HG03060 (cell line): Measurements from ENCODE around the gene INF2.
A peak's percentile ranks its signal among the peaks of the same experiment; 100 is the strongest.
"Not testable (repeated sequence)": the region's sequence is repeated elsewhere in the genome, so short reads cannot be mapped to it uniquely, and the experiment has no call there.

Source experiments
- ATAC-seq: cut with Tn5 transposase; IDR thresholded peaks from one replicate; pipeline ENCODE4 v1.9.1; 2021; ENCODE audit warnings: low read depth, moderate number of reproducible peaks; ENCODE audit not compliant: unreplicated experiment

The INF2 gene

DNA sequence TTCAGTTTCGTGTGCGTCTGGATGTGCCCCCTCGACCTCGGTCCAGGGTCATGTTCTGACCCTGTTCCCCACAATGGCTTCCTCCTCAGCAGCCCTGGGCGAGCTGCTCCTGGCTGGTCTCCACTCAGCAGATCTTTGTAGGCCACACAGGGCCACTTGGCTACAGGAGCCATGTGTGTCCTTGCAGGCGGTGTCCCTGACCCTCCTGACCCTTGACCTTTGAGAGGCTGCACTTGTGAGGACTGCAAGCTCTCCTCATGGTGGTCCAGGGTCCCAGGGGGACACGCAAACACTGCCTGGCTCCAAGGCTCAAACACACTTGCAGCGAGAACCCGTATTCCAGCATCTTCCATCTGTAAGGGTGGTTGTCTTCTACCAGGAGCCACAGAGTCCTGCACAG lies 56.0 kb downstream of the INF2 start:
- ATAC-seq, result no peak

DNA sequence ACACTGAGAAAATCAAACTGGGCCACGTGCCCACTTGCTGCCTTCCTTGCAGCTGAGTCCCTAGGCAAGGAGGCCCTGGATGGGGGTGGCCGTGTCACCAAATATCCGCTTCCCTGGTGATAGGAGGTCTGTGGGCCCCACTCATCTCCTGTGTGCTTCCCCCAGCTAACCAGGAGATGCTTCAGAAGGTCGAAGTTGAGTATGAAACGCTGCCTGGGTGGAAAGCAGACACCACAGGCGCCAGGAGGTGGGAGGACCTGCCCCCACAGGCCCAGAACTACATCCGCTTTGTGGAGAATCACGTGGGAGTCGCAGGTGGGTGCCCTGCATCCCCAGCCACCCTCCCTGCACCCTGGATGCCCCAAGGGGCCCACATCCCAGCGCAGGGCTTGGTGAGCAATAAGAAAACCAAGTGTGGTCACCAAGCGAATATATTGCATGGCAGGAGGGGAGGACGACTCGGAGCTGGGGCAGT lies 56.7 kb downstream of the INF2 start:
- ATAC-seq, result no peak

DNA sequence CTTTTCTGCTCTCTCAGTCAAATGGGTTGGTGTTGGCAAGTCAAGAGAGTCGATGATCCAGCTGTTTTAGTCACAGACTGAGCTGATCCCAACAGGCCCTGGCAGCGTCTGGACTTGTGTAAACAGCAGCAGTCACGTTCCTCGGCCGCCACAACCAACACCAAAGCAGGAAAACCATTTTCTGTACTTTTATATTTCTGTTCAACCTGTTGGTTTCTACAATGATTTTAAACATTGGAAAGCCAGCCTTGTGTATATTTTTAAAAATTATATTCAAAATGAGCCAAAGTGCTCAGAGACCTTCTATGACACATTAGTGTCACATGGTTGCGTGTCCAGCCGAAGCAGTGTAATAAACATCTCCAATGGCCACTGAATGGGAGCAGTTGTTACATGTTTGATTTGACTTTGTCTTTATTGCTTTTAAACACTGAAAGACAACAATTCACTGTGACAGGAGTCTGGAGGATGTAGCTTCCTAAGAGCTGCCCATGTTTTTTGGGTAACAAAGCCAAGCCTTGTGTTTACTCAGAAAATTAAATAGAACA lies 57.6 kb downstream of the INF2 start:
- ATAC-seq, result no peak

DNA sequence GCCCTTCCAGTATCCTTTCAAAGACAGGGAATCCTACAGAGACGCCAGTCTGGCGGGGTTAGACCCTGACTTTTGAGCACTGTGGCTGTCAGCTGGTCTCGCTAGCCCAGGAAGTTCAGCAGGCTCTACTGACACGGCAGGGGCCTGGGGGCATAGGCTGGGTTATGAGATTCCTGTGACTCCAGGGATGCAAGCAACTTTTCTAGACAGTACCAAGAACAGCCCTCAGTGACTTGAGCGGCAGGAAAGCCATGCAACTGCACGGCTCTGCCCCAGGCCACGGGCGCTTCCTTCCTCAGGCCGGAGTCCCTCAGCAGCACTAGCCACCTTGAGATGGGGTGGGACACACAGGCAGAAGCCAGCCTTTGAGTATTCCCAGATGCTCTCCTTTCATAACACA lies 58.5 kb downstream of the INF2 start:
- ATAC-seq, result no peak

DNA sequence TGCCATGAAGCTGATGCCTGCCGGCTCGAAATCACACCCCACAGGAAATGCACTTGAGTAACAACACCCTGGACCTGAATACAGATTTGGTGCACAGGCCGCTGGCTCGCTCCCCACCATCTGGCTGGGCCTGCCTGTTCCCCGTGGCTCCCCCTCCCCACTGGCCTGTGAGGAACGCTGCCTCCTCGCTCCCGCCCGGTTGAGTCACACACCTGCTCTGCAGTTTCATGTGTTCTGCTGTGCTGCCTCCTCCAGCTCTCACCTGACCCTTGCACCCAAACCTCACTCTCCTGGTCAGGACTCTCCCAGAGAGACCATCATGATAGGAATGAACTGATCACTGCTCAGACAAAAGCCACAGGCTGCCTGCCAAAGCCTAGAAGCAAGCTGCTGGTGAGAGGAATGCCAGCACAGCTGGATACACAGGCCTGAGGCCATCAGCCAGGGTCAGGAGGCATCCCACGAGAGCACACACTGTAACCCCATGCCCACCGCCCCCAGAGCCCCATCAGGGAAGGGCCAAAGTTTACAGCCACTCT lies 59.8 kb downstream of the INF2 start:
- no peak for ATAC-seq

DNA sequence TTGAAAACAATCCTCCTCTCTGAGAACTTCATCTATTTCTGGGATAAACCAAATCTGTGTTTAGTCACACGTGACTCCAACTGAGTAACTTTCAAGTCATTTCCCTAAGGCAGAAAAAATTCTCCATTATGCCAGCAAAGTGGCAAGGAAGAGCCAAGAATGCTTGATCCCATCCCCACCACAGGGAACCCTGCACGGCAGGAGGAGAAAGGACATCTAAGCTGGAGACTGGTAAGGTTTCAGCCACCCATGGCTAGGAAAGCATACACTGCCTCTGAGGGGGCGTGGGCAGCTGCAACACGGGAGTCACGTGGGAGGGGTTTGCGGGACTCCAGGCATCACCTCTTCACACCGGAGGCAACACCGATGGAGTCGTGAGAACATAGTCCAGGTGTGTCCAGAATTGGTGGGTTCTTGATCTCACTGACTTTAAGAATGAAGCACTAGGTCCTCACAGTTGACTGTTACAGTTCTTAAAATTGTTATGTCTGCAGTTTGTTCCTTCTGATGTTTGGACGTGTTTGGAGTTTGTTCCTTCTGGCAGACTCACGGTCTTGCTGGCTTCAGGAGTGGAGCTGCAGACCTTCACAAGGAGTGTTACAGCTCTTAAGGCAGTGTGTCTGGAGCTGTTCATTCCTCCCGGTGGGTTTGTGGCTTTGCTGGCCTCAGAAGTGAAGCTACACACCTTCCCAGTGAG lies 60.8 kb downstream of the INF2 start:
- no peak for ATAC-seq

DNA sequence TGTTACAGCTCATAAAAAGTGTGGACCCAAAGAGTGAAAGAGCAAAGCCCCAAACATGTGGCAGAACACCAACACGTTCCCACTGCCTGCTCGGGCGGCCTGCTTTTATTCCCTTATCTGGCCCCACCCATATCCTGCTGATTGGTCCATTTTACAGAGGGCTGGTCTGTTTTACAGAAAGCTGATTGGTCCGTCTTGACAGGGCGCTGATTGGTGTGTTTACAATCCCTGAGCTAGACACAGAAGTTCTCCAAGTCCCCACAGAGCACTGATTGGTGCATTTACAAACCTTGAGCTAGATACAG lies 61.3 kb downstream of the INF2 start:
- not testable (repeated sequence) for ATAC-seq

DNA sequence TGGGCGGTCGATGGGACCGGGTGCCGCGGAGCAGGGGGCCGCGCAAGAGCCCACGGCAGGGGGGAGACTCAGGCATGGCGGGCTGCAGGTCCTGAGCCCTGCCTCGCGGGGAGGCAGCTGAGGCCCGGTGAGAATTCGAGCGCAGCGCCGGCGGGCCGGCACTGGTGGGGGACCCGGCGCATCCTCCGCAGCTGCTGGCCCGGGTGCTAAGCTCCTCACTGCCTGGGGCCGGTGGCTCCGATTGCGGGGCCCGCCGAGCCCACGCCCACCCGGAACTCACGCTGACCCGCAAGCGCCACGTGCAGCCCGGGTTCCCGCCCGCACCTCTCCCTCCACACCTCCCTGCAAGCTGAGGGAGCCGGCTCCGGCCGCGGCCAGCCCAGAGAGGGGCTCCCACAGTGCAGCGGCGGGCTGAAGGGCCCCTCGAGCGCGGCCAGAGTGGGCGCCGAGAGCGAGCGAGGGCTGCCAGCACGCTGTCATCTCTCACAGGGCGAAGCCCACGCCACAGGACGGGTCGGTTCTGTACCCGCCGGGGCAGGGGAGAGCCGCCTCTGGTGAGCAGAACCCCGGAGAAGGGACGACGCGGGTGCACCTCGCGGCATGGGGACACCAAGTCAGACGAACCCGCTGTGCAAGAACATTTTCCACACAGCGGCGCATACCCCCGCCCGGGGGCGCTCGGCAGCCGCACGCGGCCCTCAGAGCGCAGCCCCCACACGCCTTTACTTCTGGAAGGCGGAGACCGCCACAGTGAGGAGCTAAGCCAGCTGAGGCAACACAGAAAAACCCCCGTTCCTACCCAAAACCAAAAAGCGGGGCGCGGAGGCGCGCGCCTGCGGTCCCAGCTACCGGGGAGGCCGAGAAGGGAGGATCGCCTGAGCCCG lies 62.4 kb downstream of the INF2 start:
- ATAC-seq, result no peak

DNA sequence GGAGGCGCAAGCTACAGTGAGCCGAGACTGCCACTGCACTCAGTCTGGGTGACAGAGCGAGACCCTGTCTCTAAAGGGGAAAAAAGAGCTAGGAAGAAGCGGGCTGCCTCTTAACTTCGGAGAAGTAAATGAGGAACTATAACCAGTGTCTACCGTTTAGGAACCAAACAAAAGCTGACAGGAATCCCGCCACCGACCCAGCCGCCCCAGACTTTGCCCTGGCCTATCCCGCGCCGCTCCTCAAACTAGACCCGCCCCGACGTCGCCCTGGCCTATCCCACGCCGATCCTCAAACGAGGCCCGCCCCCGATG lies 63.0 kb downstream of the INF2 start:
- peak; percentile 70 for ATAC-seq

DNA sequence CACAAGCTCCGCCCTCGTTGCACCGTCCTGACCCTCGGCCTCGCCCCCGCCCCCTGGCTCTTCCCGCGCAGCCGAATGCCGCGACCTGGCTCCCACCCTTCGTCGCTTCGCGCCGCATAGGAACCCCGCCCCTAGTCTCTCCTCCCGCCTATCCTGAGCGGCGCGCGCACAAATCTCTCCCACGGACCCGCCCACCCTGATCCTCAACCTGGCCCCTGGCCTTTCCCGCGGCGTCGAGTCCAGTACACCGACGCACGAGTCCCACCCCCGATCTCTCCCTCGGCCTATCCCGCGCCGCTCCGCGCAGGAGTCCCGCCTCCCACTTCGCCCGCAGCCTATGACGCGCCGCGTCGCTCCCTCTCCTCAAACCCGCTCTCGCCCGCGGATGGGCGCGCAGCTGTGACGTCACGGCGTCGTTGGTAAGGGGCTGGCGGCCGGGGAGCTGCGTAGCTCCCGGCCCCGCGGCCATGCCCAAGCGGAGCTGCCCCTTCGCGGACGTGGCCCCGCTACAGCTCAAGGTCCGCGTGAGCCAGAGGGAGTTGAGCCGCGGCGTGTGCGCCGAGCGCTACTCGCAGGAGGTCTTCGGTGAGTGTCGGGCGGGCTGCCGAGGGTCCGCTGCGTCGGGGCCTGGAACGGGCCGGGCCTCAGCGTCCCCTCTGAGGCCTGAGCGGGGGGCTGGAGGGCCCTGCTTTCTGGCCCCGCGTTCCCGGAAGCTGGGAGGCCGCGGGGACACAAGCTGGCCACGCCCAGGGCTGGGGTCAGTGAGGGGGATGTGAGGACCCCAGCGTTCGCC lies 63.5 kb downstream of the INF2 start, which contains the start of gene SIVA1:
Gene SIVA1, plus strand, starts transcription at position 413 of the 793 bp plus-strand sequence. Its CDS starts 55 bp downstream, at position 468.
- peak; percentile 83 for ATAC-seq

DNA sequence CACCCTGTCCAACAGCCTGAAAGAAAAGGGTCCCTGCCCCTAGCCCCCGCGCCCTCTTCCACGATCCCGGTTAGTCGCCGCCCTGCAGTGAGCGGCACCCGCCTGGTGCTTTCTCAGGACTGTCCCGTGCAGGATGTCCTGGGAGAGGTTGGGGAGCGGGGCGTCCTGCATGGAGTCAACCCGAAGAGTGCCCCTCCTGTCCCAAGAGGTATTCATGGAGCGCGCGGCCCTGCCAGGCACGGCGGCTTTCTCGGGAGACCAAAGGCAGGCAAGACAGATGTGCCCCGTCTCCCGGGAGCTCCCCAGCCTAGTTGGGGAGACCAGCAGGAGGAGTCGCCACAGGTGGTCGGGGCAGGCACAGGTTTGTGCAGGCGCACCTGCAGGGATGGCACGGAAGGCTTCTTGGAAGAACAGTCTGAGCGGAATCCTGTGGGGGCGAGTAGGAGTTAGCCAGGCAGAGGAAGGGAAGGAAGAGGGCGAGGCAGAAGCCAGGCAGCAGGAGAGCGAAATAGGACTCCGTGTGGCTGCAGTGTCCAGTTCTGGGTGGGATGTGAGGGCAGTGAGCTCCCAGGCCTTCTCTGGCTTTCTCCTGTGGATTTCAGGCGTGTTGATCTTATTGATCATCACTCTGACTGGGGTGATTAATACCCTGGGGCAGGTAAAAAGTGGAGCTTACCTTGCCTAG lies 64.3 kb downstream of the INF2 start:
- ATAC-seq, result no peak

DNA sequence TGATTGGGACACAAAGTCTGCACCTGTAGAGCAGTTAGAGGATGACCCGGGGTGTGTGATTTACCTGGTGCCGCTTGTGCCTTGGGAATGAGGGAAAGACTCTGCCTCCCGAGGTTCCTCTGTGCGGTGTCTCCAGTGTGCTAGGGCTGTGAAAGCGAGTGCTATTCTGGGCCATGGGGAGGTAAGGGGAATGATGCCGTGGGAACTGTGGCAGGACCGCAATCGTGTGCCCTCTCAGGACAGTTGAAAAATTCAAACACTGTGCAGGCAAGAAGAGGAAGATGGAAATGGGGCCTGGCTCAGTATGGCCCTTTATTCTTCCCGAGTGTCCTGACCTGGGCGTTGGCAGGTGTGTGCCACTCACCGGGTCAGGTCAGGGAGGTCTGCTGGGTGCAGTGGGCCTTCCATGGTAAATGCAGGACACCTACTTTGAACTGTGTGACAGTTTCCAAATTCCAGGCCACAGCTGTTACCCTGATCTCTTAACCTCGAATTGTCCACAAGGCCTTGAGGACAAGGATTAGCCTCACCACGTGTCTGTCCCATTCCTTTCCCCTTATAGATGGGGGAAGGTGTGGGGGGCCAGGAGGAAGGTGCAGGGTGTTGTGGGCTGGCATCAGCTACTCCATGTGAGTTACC lies 64.9 kb downstream of the INF2 start:
- ATAC-seq, result no peak

DNA sequence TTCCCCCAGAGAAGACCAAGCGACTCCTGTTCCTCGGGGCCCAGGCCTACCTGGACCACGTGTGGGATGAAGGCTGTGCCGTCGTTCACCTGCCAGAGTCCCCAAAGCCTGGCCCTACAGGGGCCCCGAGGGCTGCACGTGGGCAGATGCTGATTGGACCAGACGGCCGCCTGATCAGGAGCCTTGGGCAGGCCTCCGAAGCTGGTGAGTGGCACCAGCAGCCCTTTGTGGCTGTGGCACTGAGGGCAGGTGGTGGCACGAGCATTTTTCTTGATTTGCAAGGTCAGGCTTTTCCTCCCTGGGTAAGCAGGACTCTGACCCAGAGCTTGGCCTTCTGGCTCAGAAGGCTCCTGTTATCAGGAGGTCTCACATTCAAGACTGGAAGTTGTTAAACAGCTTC lies 66.2 kb downstream of the INF2 start:
- no peak for ATAC-seq

DNA sequence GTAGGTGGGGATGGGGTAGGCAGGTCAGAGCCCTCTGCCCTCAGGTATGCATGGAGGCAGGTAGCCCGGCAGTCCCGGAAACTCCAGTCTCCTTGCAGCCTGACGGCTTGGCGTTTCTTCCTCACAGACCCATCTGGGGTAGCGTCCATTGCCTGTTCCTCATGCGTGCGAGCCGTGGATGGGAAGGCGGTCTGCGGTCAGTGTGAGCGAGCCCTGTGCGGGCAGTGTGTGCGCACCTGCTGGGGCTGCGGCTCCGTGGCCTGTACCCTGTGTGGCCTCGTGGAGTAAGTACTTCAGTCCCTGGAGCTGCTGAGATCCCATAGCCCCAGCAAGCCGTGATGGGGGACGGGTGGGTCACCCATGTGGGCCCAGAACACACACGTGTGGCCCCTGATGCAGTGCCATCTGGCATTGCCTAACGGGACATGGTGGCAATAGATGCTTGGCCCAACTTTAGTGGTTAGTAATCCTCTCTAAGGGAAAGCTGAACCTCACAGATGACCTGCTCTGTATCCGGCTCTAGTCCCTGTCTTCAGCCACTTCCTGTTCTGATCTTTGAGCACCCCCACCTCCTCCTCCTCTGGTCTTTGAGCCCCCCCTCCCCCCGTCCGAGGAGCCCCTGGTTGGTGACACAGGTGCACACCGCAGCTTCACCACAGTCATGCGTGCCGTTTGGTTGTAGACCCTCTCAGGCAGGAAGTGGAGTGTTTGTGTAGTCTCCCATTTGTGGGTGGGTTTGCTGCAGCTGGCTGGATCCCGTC lies 67.2 kb downstream of the INF2 start:
- no peak for ATAC-seq

DNA sequence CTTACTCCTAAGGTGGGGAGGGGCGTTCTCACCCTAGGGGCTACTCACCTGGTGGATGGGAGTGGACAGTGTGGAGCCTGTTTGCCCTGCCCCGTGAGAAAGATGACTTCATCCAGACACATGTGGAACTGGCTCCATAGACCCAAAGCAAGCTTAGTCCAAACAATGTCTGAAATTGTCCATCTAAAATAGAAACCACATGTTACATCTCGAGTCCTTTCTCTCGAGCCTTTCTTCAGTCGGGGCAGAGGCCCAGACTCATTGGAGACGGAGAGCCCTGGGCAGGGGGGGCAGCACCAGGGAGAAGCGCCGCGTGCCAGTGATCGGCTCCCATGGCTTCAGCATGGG lies 67.8 kb downstream of the INF2 start:
- no peak for ATAC-seq

DNA sequence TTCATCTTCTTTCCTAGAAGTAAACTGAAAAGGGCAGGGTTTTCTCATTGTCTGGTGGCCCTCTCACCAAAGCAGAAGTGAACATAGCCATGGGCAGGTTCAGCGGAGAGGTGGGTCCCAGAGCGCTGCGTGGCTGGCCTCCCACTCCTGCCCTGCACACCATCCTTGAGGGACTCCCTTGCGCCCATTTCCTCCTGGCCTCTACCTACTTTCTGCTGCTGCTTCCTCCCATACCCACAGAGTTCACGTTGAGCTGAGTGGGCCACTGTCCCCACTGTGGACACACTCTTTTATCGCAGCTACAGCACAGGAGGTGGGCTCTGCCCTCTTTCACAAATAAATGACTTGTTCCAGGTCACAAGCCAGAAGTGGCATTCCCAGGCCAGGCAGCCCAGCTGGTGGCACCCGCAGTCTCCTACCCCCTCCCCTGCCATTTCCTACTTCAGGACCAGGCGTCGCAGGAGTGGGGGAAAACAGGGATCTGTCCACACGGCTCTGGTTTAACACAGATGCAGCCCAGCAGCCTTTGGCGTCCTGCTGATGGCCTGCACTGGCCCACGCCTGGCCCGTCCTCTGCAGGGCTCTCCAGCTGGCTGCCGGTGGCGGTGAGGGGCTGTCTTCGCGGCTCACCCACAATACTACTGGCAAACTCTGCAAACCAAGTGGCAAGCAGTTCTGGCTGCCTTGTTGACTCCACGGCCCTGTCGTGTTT lies 68.4 kb downstream of the INF2 start:
- ATAC-seq, result no peak

DNA sequence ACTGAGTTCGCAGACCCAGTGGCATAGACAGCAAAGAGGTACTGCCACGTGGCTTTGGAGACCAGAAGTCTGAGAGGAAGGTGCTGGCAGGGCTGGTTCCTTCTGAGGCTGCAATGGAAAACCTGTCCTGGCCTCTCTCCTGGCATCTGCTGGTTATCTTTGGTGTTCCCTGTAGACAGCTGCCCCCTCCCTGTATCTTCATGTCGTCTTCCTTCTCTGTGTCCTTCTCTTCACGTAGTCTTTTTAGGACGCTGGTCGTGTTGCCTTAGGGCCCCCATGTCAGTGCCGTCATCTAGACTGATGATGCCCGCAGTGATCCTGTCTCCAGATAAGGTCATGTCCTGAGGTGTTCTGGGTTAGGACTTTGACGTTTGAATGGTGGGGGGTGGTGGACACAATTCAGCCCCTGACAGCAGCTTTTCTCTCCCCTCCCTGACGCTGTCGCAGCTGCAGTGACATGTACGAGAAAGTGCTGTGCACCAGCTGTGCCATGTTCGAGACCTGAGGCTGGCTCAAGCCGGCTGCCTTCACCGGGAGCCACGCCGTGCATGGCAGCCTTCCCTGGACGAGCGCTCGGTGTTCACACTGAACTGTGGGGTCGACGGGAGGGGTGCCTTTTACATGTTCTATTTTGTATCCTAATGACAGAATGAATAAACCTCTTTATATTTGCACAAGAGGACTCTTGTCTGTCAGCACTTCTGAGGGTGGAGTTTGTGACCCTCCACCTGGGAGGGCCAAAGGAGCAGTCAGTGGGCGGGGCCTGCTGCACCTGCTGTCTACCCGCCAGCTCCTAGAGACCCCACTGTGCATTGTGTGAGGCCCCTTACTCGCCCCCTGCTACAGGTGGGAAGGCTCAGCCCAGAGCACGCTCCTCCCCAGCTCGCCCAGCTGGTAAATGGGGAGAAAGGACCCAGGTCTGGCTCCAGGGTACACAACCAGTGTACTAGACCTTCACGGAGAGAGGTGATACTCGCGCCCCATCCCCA lies 69.9 kb downstream of the INF2 start:
- no peak for ATAC-seq
